SJCRH30 (cell line): Measurements from ENCODE around the gene EXOC3L1. TPM values are rescaled to one million over a fixed set of nuclear protein-coding genes. Genes with fewer than 3 reads are reported as not detected.
A peak's percentile ranks its signal among the peaks of the same experiment; 100 is the strongest.

Source experiments
- DNase-seq, 2 experiments: peaks; one replicate each; pipeline ENCODE4 v3.0.0-alpha.2; 2015 to 2020
- H3K27ac ChIP-seq: fragments of 250-450 bp; sonication (Bioruptor Pico); 2 replicates; pipeline ENCODE4 v1.5.1; 2020; ENCODE audit warnings: mild to moderate bottlenecking, moderate library complexity
- H3K27me3 ChIP-seq: fragments of 250-450 bp; sonication (Bioruptor Pico); 2 replicates; pipeline ENCODE4 v1.5.1; 2020; ENCODE audit warnings: mild to moderate bottlenecking, moderate library complexity
- H3K36me3 ChIP-seq: fragments of 250-450 bp; sonication (Bioruptor Pico); 2 replicates; pipeline ENCODE4 v1.5.1; 2020; ENCODE audit warnings: mild to moderate bottlenecking, moderate library complexity
- H3K4me1 ChIP-seq: fragments of 250-450 bp; sonication (Bioruptor Pico); 2 replicates; pipeline ENCODE4 v1.5.1; 2020; ENCODE audit warnings: mild to moderate bottlenecking, moderate library complexity
- H3K4me3 ChIP-seq: fragments of 250-450 bp; sonication (Bioruptor Pico); 2 replicates; pipeline ENCODE4 v1.5.1; 2020; ENCODE audit warnings: mild to moderate bottlenecking, moderate library complexity
- H3K9me3 ChIP-seq: fragments of 250-450 bp; sonication (Bioruptor Pico); replicated peaks from 2 replicates; pipeline ENCODE4 v1.5.1; 2020; ENCODE audit warnings: mild to moderate bottlenecking, moderate library complexity
- total RNA-seq: library from RNA; depleted of rRNA; stranded (reverse); fragments of >200 nt; shearing (Covaris generic); gene quantifications from 2 replicates; pipeline ENCODE4 v1.2.3, GENCODE V29; 2014

EXOC3L1 gene
- total RNA-seq, 1 experiment from 2014 or later = 2.0 TPM

GRCh38 chr16:67227567-67227921 lies 37.6 kb upstream of the EXOC3L1 start:
- peaks cover 24% of the 10 kb centered on the region for H3K36me3 ChIP-seq
- peaks cover 7% of the 10 kb centered on the region for H3K4me1 ChIP-seq
- H3K27ac ChIP-seq = peak overlapping the region; percentile 42
- peak overlapping the region; percentile 80 for H3K4me3 ChIP-seq
- H3K27me3 ChIP-seq = no peaks in the 10 kb centered on the region
- no peaks in the 10 kb centered on the region for H3K9me3 ChIP-seq
- no peak for DNase-seq

DNA sequence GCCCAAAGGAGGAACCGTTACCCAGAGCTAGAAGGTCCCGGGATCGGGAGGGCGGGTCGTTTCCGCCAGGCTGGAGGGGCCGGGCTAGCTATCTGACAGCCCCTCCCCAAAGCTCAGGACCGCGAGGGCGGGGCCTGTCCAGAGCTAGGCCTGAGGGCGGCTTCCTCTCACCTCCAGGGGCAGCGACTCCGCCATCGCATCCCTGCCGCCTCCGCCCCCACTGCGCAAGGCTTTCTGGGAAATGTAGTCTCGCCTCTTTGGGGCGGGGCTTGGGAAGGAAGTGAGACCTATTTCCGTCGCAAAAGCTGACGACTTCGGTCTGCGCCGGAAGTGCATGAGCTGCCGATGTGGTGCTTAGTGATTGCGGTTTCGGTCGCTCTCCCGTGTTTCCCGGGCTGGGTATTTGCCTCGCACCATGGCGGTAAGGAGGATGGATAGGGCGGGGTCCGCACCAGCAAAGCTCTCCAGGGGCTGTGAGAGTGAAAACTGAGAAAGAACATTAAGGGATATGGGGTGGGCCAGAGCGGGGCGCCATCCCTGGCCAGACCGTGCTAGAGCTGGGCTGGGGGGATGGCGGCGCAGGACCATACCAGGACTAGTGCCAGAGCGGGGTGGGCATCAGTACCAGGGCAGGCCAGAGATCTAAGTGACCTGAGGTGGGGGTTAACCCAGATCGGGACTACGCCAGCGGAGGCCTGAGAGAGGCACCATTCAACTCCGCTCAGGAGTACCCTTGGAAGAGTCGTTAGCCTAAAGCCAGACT lies 37.0 kb upstream of the EXOC3L1 start, which contains the start of gene TMEM208:
TMEM208 (plus strand) TSS at position 327 of the 763 bp plus-strand sequence; CDS start at position 416, 89 bp downstream.
- H3K9me3 ChIP-seq = no peaks in the 10 kb centered on the region
- H3K27me3 ChIP-seq = no peaks in the 10 kb centered on the region
- peaks cover 24% of the 10 kb centered on the region for H3K36me3 ChIP-seq
- H3K4me3 ChIP-seq = peak within 1 kb of the TSS; percentile 80
- DNase-seq = peak; percentile 100
- H3K27ac ChIP-seq = peak within 1 kb of the TSS; percentile 42
- peaks cover 5% of the 10 kb centered on the region for H3K4me1 ChIP-seq

DNA sequence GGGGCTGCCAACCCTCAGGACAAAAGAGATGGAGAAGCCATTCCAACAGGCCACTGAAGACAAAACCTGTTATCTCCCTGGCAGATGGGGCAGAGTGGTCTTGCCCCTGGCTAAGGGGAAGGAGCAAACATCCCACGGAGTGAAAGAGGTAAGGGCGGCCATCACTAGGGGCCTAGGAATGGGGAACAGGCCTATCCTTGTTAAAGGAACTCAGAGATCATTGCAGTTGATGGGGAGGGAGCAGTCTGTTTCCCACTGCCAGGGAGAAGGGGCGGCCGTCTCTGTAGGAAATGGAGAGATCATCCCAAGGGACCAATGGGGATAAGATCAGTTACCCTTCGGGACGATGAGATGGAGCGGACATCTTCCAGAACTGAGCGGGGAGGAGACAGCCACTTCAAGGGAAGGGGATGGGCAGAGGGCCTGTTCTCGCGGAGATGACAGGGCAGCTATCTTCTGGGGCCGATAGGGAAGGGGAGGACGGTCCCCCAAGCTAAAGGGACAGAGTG lies 36.4 kb upstream of the EXOC3L1 start:
- Histone ChIP-seq H3K27ac (peak overlapping the region; percentile 42; the same call in 1 of the 2 replicates), H3K4me3 (peak overlapping the region; percentile 80), H3K27me3 (no peaks in the 10 kb centered on the region)

GRCh38 chr16:67223992-67224391 lies 34.1 kb upstream of the EXOC3L1 start:
- Histone ChIP-seq H3K36me3 (peaks cover 6% of the 10 kb centered on the region; the same call in 1 of the 2 replicates), H3K4me1 (no peaks in the 10 kb centered on the region), H3K4me3 (no peak overlapping the region), H3K9me3 (no peaks in the 10 kb centered on the region), H3K27ac (no peak overlapping the region), H3K27me3 (no peaks in the 10 kb centered on the region)
- DNase-seq = no peak

More for the DNA sequence above, 36.4 kb upstream of the EXOC3L1 start:
- Histone ChIP-seq H3K36me3 (peaks cover 23% of the 10 kb centered on the region), H3K9me3 (no peaks in the 10 kb centered on the region), H3K4me1 (no peaks in the 10 kb centered on the region; the same call in 1 of the 2 replicates)
- no peak for DNase-seq

- H3K27ac ChIP-seq = no peak overlapping the region
Observed at GRCh38 chr16:67216612-67217490, 26.9 kb upstream of the EXOC3L1 start.

GRCh38 chr16:67215706-67216105 lies 25.8 kb upstream of the EXOC3L1 start:
- Histone ChIP-seq H3K27ac (no peak overlapping the region), H3K36me3 (0 out of 2 replicates have a peak, but pooled peaks cover 1% of the 10 kb centered on the region), H3K4me3 (no peak overlapping the region), H3K27me3 (no peaks in the 10 kb centered on the region), H3K9me3 (no peaks in the 10 kb centered on the region), H3K4me1 (no peaks in the 10 kb centered on the region)
- DNase-seq = no peak

More at GRCh38 chr16:67216612-67217490, 26.9 kb upstream of the EXOC3L1 start:
- H3K4me1 ChIP-seq = no peaks in the 10 kb centered on the region
- DNase-seq = no peak
- no peaks in the 10 kb centered on the region for H3K9me3 ChIP-seq
- H3K4me3 ChIP-seq = no peak overlapping the region
- 0 out of 2 replicates have a peak, but pooled peaks cover 2% of the 10 kb centered on the region for H3K36me3 ChIP-seq
- no peaks in the 10 kb centered on the region for H3K27me3 ChIP-seq

DNA sequence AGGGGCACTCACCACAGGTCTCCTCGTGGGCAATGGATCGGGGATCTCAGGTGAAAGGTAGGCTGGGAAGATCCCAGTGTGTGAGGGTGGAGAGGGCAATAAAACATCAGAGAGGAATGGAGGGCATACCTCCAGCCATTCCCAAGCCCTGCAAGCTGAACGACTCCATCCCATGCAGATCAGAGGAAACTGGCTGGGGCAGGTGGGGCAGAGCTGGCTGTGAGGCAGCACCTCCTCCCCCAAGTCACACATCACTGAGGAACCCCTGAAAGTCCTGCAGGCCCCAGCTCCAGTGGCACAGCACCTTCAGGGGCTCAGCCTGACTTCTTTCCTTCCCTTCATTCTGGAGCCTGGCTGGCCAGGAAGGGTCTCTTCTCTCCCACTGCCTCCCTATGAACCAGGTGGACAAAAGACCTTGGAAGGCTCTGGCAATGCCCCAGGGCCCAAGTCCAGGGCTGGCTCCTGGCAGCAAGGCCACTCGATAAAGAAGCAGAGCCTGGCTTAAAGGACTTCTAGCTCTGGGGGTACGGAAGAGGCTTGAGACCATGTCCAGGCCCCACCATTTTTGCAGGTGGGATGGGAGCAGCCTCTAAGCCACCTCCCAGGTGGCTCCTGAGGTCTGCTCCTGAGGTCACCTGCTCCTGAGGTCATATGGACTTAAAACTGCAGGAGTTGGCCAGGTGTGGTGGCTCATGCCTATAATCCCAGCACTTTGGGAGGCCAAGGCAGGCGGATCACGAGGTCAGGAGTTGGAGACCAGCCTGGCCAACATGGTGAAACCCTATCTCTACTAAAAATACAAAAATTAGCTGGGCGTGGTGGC lies 23.5 kb upstream of the EXOC3L1 start:
- H3K4me1 ChIP-seq = peaks cover 5% of the 10 kb centered on the region; the same call in 1 of the 2 replicates

GRCh38 chr16:67212766-67213165 lies 22.8 kb upstream of the EXOC3L1 start:
- Histone ChIP-seq H3K4me3 (no peak overlapping the region), H3K27ac (no peak overlapping the region), H3K36me3 (no peaks in the 10 kb centered on the region), H3K9me3 (no peaks in the 10 kb centered on the region), H3K4me1 (peaks cover 5% of the 10 kb centered on the region; the same call in 1 of the 2 replicates), H3K27me3 (no peaks in the 10 kb centered on the region)
- no peak for DNase-seq

More for the DNA sequence above, 23.5 kb upstream of the EXOC3L1 start:
- no peaks in the 10 kb centered on the region for H3K27me3 ChIP-seq
- no peak overlapping the region for H3K27ac ChIP-seq
- no peak overlapping the region for H3K4me3 ChIP-seq
- DNase-seq = no peak
- no peaks in the 10 kb centered on the region for H3K9me3 ChIP-seq
- no peaks in the 10 kb centered on the region for H3K36me3 ChIP-seq

DNA sequence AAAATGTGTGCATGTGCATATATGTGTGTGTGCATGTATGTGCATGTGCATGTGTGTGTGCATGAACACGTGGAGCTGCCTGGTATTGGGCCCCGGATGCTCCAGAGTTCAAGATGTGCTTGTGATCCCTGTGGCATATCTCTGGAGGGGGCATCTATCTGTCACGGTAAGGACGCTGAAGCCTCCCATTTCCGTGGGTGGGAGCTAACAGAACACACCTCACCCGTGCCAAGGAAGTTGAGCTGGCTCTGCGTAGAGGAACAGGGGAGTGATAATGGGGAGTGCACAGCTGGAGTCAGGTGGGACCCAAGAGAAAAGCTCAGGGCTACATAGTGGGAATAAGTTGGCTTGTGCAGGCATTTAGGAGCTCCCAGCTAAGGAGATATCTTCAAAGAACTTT lies 21.7 kb upstream of the EXOC3L1 start:
- Histone ChIP-seq H3K36me3 (no peaks in the 10 kb centered on the region), H3K27me3 (no peaks in the 10 kb centered on the region), H3K9me3 (no peaks in the 10 kb centered on the region), H3K4me3 (no peak overlapping the region), H3K27ac (no peak overlapping the region), H3K4me1 (peaks cover 5% of the 10 kb centered on the region; the same call in 1 of the 2 replicates)
- no peak for DNase-seq

GRCh38 chr16:67210069-67210937 lies 20.4 kb upstream of the EXOC3L1 start:
- Histone ChIP-seq H3K27me3 (no peaks in the 10 kb centered on the region), H3K36me3 (0 out of 2 replicates have a peak, but pooled peaks cover 3% of the 10 kb centered on the region), H3K9me3 (no peaks in the 10 kb centered on the region), H3K4me3 (no peak overlapping the region), H3K27ac (no peak overlapping the region), H3K4me1 (peaks cover 5% of the 10 kb centered on the region; the same call in 1 of the 2 replicates)
- DNase-seq = peak; percentile 51 to 57

GRCh38 chr16:67209565-67209964 lies 19.6 kb upstream of the EXOC3L1 start:
- Histone ChIP-seq H3K27ac (no peak overlapping the region), H3K9me3 (no peaks in the 10 kb centered on the region), H3K27me3 (no peaks in the 10 kb centered on the region), H3K4me3 (no peak overlapping the region), H3K4me1 (peaks cover 5% of the 10 kb centered on the region; the same call in 1 of the 2 replicates), H3K36me3 (peaks cover 3% of the 10 kb centered on the region; the same call in 1 of the 2 replicates)
- no peak for DNase-seq

DNA sequence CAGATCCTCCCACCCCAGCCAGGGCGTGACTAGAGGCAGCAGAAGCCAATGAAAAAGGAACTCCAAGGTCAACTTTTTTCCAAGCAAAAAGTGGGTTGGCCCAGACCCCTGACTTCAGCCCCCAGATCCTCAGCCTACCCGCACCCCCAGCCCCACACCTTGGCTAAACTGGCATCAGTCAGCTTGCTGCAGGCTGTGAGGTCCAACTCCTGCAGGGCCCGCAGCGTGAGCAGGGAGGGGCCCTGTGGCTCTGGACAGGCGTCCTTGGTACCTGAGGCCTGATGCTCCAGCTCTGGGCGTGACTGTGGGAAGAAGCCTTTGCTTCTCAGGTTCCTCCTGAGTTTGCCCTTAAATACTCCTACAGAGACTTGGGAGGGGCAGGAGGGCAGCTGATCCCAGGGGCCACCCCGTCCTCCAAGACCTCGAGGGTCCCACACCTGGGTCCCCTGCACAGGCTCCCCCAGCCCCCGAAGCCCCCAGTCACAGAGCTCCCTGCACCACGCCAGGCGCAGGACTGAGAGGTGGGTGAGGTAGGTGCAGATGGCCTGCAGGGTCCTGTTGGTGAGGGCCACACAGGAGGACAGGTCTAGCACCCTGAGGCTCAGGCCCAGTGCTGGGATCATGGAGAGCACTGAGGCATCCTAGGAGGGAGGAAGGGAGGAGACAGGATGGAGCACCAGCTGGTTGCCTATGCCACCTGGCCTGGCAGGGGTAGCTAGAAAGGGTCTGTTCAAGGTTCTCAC lies 18.4 kb upstream of the EXOC3L1 start:
- Histone ChIP-seq H3K27me3 (no peaks in the 10 kb centered on the region), H3K36me3 (peaks cover 3% of the 10 kb centered on the region; the same call in 1 of the 2 replicates), H3K27ac (no peak overlapping the region), H3K4me1 (peaks cover 5% of the 10 kb centered on the region; the same call in 1 of the 2 replicates), H3K9me3 (no peaks in the 10 kb centered on the region), H3K4me3 (no peak overlapping the region)
- DNase-seq = no peak
